ENCODE results near the gene AGT.
A peak's percentile ranks its signal among the peaks of the same experiment; 100 is the strongest.

The AGT gene

DNA sequence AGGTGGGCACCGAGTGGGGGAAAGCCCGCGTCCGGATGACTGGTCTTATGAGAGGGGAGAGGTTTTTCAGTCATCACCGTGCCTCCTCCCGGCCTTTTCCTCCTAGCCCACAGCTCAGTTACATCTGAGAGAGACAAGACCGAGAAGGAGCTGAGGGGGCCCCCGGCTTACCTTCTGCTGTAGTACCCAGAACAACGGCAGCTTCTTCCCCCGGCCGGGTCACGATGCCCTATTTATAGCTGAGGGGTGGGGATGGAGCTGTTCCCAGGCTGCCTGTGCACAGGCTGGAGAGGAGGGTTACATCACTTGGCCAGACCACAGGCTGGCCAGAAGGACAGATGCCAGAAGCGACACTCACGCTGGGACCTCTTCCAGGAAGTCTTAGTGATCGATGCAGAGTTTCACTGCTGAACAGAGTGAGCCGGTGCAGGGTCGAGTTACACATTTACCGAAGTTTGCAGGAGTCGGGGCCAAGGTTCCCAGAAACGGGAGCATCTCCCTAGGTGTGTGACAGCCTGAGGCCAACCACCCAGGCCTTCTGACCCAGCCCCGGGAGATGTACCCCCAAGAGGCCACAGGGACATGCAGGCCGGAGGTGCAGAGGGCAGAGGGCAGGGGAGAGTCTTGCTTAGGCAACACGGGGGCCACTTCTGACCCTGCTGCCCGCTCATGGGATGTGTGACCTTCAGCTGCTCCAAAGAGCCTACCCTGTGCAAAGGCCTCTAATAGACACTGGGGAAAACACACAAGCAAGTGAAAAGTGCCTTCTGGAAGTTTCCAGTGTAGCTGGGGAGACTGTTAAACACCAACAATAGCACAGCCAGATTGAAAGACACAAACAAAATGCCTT is at the start of gene AGT:
Gene AGT, minus strand, starts transcription at position 208 of the 850 bp plus-strand sequence. CDS start 3,299 bp downstream, outside the sequence.
- DNase-seq (ENCODE audit: low spot score) = peak; percentile 89

DNA sequence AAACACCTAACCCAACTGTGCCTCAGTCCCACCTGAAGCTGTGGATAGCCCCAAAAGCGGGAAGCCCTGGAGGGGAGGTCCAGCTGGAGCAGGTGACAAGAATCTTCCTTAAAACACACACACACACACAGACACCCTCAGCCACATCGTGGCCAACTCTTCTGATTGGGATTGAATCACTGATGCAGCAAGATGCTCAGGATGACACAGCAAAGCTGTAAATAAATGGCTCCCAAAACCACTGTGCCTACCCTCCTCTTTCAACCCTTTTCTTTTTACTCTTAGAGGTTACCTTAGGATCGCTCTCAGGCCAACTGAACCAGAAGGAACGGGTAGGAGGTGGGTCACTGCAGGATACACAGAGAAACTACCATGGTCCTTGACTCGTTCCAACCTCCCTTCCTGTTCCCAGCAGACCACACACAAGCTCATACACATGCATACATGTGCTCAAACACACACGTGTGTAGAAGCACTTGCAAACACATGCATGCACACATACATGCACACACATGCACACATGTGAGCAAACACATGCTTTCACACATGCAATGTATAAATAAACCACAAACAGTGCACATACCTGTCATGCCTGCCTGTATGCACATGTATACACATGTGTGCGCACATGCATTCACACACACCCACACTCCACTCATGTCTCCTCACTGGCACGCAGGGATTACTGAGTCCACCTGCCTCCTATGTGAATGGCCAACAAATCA is 47.7 kb upstream of the AGT start:
- DNase-seq (ENCODE audit: low spot score) = no peak

DNA sequence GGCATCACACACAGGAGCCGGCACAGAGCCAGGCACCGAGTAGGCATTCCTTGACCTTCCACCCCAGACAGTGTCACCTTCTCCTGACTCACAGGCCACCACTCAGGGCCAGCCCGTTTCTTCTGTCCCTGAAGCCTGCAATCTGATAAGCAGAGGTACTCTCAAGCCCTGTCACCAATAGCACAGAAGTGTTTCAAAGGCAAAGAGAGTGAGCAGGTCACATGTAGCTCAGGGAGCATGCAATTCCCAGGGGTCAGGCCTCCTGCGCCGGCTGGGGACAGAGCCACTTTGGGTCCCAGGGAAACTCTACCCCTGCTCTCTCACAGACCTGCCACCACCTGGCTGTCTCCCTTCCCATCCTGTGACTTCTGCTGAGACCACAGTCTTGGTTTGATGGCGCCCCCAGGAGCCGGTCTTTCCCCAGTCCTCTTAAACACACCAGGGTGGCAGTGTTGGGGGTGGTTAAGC is 46.5 kb upstream of the AGT start:
- DNase-seq (ENCODE audit: low spot score) = no peak

DNA sequence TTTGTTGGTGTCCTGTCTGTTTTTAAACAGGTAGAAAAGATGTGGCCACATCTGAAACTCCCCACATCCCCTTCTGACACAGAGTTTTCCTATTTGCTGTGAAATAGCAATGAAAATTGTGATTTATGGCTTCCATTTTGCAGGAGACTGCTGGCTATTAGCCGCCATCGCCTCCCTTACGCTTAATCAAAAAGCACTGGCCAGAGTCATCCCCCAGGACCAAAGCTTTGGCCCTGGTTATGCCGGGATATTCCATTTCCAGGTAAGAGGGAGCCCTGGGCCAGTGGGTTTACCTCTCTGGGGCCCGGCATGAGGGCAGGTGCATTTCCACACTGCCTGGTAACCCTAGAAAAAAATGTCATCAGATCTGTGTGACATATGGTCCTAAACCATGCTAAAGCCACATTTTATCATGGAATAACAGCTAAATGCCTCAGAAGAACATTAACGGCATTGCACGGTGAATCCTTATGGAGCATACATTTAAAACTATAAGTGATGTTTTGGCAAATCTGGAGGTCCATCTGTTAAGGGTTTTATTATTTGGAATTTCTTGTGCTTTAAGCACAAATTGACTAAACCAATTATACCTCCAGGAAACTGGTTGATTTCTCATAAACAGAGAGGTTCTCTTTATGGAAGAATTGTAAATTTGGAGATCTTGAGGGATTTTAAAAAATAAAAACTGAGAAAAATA is 45.6 kb upstream of the AGT start:
- DNase-seq (ENCODE audit: low spot score) = no peak

DNA sequence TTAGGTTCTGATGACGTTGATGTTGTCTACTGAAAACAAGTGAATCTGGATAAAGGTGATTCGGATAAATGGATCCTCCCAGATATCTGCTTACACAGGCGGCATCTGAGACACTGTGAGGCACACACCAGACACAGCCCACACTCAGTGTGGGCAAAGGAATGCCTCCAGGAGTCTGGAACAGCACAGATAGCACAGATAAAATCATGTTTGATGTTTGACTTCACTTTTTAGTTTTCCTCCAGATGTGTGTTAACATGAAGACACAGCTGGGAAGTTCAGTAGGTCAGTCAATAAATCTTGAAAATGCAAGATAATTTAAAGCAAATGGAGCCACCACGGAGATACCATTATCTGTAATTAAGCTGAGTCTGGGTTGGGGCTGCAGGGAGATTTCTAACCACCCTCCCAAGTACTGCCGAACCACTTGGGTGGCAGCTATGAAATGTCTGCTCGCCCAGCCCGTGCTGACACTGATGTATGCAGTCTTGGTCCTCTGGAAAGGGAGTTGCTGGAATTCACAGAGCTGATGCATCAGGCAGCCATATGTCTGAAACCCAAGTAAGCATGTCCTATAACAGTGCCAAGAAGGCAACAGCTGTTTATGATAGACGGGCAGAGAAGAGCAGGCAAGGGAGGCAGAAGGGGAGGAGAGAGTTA is 44.9 kb upstream of the AGT start:
- DNase-seq (ENCODE audit: low spot score) = no peak

DNA sequence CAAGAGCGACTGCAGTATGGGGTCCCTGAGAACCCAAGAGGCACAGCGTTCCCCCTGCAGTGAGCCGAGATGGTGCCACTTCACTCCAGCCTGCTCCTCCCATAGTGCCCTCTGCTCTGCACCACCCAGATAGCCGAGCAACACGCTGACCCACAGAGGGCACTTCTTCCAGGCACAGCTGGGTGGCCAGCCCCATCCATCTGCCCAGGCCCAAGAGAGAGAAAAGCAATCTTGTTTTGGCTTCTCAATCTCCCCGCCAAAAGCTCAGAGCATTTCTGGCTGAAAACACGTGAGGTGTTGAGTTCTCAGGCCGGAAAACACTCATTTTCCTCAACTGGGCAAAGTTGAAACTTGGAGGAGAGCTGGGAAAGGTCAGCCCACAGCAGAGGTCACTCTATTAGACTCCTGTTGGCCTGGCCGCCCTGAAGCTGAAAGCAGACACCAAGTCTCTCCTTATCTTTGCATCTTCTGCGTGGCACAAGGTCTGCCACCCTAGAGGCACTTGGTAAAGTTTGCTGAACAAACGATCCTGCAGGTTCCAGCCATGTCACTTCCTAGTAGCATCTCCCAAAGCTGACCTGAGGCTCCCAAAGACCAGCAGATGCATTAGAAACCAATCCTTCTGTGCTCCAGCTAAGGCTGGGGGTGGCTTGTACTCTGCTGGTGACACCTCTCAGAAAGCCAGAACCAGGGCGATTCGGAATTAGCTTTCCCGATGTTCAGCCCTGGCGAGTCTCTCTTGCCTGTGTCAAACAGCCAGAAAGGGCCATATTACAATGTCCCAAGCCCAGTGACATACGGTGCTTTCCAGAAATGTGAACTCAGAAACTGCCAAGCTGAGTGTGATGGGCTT is 44.2 kb upstream of the AGT start:
- DNase-seq (ENCODE audit: low spot score) = no peak

DNA sequence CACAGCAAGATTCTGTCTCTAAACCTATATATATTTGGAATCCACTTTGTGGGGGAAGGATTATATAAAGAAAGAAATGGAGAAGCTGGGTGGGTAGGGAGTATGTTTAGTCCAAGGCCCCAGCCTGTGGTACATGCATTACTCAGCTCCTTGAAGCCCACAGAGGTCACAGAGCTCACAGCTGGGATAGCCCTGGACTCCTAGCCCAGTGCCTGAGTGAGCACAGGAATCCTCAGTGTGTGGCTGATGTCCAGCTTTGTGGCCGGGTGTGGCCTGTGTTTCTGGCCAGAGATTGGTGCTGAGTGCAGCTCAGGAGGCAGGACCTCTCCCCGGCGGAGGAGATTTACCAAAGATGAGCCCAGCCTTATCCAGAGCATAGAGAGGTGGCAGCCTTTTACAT is 40.9 kb upstream of the AGT start:
- no peak for DNase-seq (ENCODE audit: low spot score)

DNA sequence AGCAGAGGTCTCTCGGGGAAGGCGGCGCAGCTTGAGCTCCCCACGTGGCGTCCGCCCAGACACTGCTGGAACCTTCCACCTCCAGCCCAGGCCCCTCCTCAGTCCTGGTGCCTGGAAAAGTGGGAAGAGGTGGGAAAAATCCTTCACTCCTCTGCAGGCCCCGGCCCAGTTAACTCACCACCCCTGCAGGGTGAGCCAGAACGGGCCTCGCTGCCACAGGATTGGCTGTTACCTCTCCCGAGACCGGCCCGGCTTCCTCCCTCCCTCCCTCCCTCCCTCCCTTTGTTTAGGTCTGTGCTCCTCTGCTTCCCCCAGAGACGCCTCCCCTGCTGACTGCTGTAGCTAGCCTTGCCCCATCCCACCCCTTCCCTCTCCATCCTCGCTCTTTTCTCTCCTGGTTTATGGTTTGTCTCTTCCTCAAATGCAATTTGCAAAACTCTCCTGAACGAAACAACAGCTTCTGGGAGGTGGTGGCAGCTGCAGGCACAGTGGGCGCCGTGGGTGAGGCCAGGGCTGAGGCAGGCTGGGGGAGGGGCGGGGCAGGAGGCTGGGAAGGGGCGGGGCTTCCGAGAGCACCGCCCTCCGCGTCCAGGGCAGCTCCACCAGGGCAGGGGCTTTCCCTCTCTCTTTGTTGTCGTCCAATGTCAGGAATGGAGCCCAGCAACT is 39.8 kb upstream of the AGT start:
- DNase-seq (ENCODE audit: low spot score) = peak; percentile 24

DNA sequence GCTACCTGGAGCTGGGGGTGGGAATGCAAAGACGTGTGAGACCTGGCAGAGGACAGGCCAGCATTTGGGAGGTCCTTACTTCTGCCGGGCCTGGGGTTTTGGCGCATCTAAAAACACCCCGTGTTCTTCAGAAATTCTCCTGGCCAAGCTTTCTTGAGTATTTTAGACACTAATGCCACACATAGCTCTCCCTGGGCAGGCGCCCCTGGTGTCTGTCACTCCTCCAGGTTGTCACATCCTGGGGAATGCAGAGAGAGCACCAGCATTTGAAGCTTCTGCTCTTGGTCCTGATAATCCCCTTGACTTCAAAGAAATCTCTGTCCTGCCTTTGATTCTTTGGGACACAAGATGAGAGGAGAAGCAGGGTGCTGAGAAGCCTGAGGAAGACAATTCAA is 39.3 kb upstream of the AGT start:
- DNase-seq (ENCODE audit: low spot score) = peak; percentile 33

DNA sequence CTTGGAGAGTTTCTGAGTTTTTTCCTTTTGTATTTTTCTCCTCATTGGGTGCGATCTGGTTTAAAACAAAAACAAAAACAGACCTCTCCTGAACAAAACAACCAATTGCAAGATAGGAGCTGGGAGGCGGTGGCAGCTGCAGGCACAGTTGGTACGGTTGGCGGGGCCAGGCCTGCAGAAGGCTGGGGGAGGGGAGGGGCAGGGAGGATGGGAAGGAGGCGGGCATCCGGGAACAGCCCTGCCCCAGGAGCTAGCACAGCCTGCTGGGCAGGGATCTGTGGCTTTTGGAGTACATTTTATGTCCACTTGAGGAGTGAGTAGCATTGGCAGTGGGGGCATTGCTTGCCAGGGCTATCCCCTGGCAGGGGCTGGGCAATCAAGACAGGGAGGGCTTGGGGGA is 38.5 kb upstream of the AGT start:
- DNase-seq (ENCODE audit: low spot score) = peak; percentile 91

DNA sequence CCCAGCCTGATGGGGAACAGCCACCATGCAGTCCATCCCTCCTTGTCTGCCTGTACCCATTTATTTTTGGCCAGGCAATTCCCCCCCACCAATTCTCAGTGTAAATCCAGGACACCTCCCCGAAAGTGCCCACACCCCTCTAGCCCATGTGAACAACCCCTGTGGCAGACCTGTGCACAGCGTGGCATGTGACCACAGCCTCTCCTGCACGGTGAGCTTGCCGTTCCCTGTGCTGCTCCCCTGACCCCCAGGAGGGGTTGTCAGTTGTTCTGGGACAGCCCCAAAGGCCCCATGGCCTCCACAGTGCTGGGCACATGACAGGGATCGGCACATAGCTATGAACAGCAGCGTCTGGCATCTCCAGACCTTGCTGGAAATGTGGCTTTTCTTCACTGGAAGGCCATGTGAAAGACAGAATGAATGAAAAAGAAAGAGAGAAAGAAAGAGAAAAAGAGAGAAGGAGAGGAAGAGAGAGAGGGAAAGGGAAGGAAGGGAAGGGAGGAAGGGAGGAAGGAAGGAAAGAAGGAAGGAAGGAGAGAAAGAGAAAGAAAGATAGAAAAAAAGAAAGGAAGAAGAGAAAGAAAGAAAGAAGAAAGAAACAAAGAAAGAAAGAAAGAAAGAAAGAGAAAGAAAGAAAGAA is 37.2 kb upstream of the AGT start:
- no peak for DNase-seq (ENCODE audit: low spot score)

DNA sequence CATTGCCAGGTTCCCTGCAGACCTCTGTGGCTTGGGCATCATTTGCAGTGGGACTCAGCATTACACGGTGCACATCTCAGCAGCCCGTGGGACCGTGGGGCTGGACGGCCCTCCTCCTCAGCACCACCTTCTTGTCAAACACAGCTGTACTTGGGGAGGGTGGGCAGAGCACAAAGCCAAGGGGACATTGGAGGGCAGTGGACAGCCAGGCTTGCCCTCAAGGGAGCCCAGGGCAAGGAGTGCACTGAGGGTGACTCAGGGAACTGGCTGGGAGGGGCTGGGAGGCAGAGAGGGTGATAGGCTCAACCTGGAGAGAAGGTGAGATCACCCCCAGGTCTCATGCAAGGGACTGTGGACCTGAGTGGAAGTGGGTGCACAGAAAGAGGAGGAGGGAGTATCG is 36.7 kb upstream of the AGT start:
- DNase-seq (ENCODE audit: low spot score) = no peak

DNA sequence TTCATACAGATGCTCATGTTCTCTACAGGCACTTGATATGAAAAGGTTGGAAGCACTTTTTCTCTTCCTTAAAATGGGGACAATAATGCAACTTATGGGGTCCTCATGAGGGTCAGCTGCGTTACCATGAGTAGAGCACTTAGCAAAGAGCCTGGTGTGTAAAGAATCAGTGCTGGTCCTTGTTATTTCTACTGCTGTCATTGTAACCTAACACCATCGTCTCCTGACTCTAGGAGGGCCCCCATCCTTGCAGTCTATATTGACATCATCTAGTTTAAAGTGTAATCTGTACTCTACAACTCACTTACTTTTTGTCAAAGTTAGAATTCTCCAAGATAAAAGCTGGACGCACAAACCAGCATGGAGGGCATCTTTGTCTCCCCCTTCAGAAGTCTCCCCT is 35.7 kb upstream of the AGT start:
- no peak for DNase-seq (ENCODE audit: low spot score)

DNA sequence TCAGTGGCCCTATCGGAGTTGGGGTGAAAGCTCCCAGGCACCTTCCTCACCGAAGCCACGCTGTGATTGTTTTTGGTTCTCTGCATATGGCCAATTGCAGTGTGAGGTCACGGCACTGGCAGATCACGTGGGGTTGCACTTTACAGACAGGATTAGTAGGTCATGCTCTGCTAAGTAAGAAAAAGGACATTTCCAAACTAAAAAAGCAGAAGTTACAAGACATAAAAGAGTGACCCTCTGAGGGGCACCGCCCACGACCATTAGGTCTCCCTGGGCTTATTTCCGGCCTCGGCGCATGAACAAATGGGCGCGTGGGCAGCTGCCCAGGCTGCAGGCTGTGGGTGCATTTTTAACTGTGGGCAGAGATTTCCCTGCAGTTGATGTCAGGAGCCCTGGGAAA is 35.2 kb upstream of the AGT start:
- DNase-seq (ENCODE audit: low spot score) = no peak

DNA sequence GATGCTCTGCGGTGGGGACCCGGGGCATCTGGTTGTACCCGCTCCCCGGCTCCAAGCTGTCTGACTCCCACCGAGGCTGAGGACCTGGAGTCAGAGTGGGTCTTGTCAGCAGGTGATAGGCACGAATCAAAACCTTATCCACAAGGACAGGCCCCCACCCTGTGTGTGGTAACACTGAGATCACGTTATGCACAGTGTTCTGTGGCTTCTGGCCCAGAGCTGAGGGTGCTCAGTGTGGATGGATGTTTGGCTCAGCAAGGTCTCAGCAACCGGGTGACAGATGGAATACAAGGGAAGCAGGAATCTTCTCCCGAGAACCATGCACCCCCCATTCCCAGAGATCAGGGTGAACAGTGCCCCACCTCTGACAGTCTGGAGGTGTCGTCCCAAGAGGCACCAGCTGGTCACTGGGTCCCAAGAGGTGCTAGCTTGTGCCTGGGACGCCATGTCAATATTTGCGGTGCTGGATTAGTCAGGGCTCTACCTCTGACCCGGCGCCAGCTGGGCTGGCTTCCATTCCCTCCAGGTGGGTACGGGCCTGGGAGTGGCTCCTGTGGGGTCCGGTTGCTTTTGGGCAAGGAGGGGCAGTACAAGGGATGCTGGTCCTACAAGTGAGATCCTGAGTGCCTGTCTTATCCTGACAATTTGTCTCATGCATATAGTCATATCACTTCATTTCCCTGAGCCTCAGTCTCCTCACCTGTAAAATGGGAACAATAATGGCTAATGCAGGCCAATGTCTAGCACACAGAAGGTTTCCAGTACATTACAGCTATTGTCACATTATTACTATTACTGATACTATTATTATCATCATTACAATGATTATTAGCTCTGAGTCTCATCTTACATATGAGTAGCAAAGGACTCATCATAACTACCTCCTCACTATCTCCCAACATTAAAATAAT is 34.2 kb upstream of the AGT start:
- DNase-seq (ENCODE audit: low spot score) = no peak

DNA sequence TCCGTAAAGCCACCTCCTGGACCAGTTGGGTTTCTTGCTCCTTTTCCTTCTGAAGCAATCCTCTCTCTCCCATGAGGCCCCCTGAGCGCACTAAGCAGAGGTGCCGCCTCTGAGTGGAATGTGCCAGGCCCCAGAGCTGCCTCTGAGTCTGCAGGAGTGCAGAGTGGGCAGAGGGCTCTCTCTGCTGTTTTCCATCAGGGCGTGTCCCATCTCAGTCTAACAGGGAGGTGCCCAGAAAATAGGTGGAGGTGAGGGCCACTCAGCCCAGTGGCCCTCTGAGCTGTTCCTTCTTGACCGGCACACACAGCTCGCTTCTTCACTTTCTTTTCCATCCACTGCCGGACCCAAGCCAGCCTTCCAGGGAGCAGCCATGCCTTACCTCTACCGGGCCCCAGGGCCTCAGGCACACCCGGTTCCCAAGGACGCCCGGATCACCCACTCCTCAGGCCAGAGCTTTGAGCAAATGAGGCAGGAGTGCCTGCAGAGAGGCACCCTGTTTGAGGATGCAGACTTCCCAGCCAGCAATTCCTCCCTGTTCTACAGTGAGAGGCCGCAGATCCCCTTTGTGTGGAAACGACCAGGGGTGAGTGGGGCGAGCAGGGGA is 33.3 kb upstream of the AGT start, which contains the start of gene CAPN9:
Gene CAPN9, plus strand, starts transcription at position 262 of the 604 bp plus-strand sequence. Its CDS starts 109 bp downstream, at position 371.
- DNase-seq (ENCODE audit: low spot score) = no peak

DNA sequence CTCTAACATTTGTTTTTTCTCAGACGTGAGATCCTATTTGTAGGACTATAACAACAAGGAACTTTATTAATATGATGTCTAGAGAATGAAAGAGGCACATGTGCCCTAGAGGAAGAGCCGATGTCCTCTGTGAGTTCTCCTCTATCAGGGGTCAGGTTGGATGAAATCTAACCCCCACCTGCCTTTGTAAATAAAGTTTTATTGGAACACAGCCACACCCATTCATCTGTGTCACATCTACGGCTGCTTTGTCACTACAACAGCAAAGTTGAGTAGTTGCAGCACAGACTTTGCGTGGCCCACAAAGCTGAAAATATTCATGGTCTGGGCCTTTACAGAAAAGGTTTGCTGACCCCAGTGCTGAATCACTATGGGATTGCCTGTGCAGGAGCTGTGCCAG is 32.7 kb upstream of the AGT start:
- DNase-seq (ENCODE audit: low spot score) = no peak

DNA sequence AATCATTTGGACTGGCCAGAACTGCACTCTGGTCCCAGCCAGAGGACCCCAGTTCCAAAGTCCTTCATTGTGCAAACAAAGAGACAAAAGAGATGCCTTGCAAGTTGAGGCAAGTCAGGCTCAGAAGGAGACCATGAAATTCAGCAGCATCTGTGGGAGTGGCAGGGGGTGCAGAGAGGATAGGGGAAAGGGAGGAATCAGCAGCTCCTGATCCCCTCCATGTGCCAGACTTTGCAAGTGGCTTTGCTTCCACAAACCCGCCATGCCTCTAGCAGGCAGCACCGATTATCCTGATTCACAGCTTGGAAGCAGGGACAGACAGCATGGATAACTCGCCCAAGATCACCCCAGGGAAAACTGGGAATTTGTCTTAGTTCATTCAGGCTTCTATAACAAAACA is 31.1 kb upstream of the AGT start:
- no peak for DNase-seq (ENCODE audit: low spot score)

DNA sequence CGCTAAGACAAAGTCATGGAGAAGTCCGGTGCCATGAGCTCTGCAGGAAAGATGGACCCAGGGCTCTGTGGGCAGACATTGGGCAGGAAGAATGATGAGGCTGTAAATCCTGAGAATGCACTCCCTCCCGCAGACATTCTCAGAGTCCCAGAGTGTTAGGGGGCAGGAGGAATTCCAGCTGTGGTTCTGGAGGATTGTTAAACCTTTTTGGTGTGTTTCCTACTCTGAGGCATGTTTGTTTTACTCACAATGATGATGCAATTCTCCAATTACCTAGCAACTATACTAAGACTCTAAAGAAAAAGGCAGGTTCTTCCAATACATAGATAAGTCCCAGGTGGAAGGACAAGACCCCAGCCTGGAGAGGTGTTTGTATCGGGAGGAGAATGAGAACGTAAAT is 30.5 kb upstream of the AGT start:
- DNase-seq (ENCODE audit: low spot score) = no peak

Measured in globus pallidus (tissue), 1 donor.